CD8-positive, alpha-beta memory T cell (primary cell): Measurements from ENCODE around the gene RPL21. TPM values are rescaled to one million over a fixed set of nuclear protein-coding genes. Genes with fewer than 3 reads are reported as not detected.

Experiments used
- CTCF ChIA-PET: fragments of 350-600 bp; sonication (Branson Sonifier 250); formaldehyde crosslinking; loops from one replicate; lab custom pipeline; 2021; ENCODE audit warnings: antibody characterized with exemption; lab: Charles Lee
- POLR2A ChIA-PET: fragments of 350-600 bp; sonication (Branson Sonifier 250); formaldehyde crosslinking; loops from one replicate; lab custom pipeline; 2021; ENCODE audit warnings: antibody characterized with exemption; lab: Charles Lee
- DNase-seq, 5 donors: peaks; one replicate each; pipeline versions ENCODE4 v3.0.0 to v3.0.0-alpha.2; 2020 to 2022; ENCODE audit warnings: mixed read lengths in 1 of 5
- H3K27ac ChIP-seq: one replicate; pipeline ENCODE4 v1.7.0; 2013; ENCODE audit warnings: low read depth, mild to moderate bottlenecking, low read length, moderate library complexity
- H3K27me3 ChIP-seq: 2 replicates; pipeline ENCODE4 v1.7.0; 2013; ENCODE audit warnings: low read length, mild to moderate bottlenecking; ENCODE audit not compliant: insufficient read depth, poor library complexity, severe bottlenecking
- H3K36me3 ChIP-seq: 2 replicates; pipeline ENCODE4 v1.7.0; 2013; ENCODE audit warnings: mild to moderate bottlenecking, low read length, moderate library complexity; ENCODE audit not compliant: insufficient read depth
- H3K4me1 ChIP-seq: 2 replicates; pipeline ENCODE4 v1.7.0; 2013; ENCODE audit warnings: mild to moderate bottlenecking, low read length, moderate library complexity; ENCODE audit not compliant: insufficient read depth
- H3K4me3 ChIP-seq: 2 replicates; pipeline ENCODE4 v1.7.0; 2013; ENCODE audit warnings: mild to moderate bottlenecking, low read length
- H3K9me3 ChIP-seq: 2 replicates; pipeline ENCODE4 v1.7.0; 2013; ENCODE audit warnings: mild to moderate bottlenecking, low read length
- H3K27ac Mint-ChIP-seq, 8 donors: one replicate each; pipeline ENCODE4 v1.8.0; 2020 to 2021; ENCODE audit warnings: mixed read lengths in 8 of 8, mild to moderate bottlenecking in 6 of 8, inconsistent platforms in 3 of 8, moderate library complexity in 3 of 8
- H3K27me3 Mint-ChIP-seq, 2 donors: one replicate each; pipeline ENCODE4 v1.8.0; 2020 to 2021; ENCODE audit warnings: mixed read lengths in 2 of 2, mild to moderate bottlenecking in 1 of 2, moderate library complexity in 1 of 2
- H3K36me3 Mint-ChIP-seq, 3 donors: one replicate each; pipeline ENCODE4 v1.8.0; 2020 to 2021; ENCODE audit warnings: mixed read lengths in 3 of 3, inconsistent platforms in 1 of 3, mild to moderate bottlenecking in 1 of 3
- H3K4me1 Mint-ChIP-seq, 3 donors: one replicate each; pipeline ENCODE4 v1.8.0; 2020 to 2021; ENCODE audit warnings: mixed read lengths in 3 of 3, inconsistent platforms in 1 of 3, mild to moderate bottlenecking in 1 of 3
- H3K4me3 Mint-ChIP-seq, 7 donors: one replicate each; pipeline ENCODE4 v1.8.0; 2020 to 2021; ENCODE audit warnings: mixed read lengths in 7 of 7, mild to moderate bottlenecking in 6 of 7, moderate library complexity in 4 of 7, inconsistent platforms in 2 of 7
- H3K9me3 Mint-ChIP-seq, 5 donors: one replicate each; pipeline ENCODE4 v1.8.0; 2020 to 2022; ENCODE audit warnings: mixed read lengths in 5 of 5, mild to moderate bottlenecking in 3 of 5, moderate library complexity in 2 of 5, inconsistent platforms in 1 of 5
- polyA plus RNA-seq: library from polyadenylated mRNA; unstranded; fragments of 300-500 nt; fragmentation: Illumina TruSeq; gene quantifications from one replicate; pipeline ENCODE4 v1.2.3, GENCODE V29; 2021
- total RNA-seq, 2 experiments: library from RNA; stranded (reverse); gene quantifications; one replicate each; pipeline ENCODE4 v1.2.3, GENCODE V29; 2021

RPL21 gene
- total RNA-seq (1,000 to 10,000 TPM; 1,206 to 1,216 TPM), polyA plus RNA-seq (6,715 TPM)

DNA sequence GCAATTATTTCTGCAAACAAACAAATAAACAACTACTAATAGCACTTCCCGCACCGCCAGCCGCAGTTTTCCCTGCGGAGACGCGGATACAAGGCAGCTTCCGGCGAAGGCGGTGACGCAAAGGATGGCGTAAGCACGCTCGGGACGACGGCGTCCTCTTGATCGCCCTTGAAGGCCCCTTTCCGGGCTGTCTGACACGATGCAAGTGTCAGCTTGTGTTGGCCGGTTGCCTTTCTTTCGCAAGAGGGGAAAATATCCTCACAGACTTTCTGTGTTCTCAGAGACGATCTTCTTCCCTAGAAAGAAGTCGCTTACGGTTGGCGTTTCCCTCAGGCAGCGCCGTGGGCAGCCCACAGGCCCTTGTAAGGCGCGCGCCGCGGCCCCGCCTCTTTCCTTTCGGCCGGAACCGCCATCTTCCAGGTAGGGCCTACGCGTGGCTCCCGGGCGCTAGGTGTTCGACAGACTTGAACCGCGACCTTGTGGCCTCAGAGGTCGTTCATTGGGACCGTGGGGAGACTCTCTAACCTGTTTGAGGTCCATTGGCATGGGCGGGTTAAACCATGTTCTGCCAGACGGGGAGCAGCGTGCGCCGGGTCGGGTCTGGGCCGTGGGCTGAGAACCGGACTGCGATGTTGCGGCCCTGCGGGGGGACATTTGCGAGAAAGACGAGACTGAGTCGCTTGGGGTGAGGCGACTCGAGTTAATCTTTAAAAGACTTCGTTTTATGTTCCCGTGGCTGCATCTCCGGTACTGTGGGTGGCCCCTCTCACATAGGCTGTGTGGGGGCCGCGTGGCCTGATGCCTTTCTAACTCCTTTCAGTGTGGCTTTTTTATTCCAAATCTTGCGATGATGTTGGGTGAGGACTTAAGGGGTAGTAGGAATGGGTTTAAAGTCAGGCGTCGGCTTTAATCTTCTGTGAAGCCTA, at the start of gene RPL21:
Gene RPL21 (plus strand): TSS at position 393 of the 926 bp plus-strand sequence. CDS start 2,219 bp downstream, outside the sequence.
- CTCF ChIA-PET, result no interaction called here
- Histone ChIP-seq H3K4me3 (peak within 1 kb of the TSS; percentile 65), H3K27ac (peak within 1 kb of the TSS; percentile 97), H3K9me3 (no peaks in the 10 kb centered on the region), H3K27me3 (no peaks in the 10 kb centered on the region), H3K4me1 (peaks cover 42% of the 10 kb centered on the region), H3K36me3 (peaks cover 14% of the 10 kb centered on the region)
- peak within 1 kb of the TSS; percentile 92 to 99 (median 96) for H3K4me3 Mint-ChIP-seq
- H3K4me1 Mint-ChIP-seq, result peaks cover 43 to 63% (median 61%) of the 10 kb centered on the region in 3 donors
- peak; percentile 85 to 94 (median 92) for DNase-seq
- POLR2A ChIA-PET, result interaction anchor here (0.6 to 1.1 kb wide), 5 partner anchors 19 to 369 kb away, joined by 3 to 5 read pairs (median 3); partner anchors contain the start of genes LNX2 and RASL11A
- H3K36me3 Mint-ChIP-seq, result peaks cover 0 to 53% (median 10%) of the 10 kb centered on the region in 3 donors
- no peaks in the 10 kb centered on the region for H3K27me3 Mint-ChIP-seq
- no peaks in the 10 kb centered on the region for H3K9me3 Mint-ChIP-seq
- peak within 1 kb of the TSS; percentile 98 to 100 (median 100) for H3K27ac Mint-ChIP-seq

DNA sequence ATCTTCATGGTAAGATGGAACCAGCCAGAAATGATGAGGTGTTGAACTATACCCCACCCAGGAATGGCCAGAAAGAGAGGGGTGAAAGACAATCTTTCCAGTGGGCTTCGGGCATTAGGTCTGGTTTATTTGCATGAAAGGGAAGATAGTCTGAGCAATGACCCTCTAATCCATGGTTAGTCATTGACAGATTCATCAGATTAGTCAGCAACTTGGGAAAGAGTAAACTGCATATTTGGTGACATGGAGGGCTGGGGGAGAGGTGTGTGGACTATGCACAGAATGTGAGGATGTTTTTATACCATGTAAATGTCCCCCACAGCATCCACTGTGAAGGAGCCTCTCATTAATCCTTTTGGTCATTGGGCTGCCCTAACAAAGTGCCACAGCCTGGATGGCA, 49.7 kb upstream of the RPL21 start:
- Histone ChIP-seq H3K9me3 (no peaks in the 10 kb centered on the region), H3K36me3 (no peaks in the 10 kb centered on the region), H3K27ac (no peak overlapping the region), H3K27me3 (no peaks in the 10 kb centered on the region), H3K4me1 (no peaks in the 10 kb centered on the region), H3K4me3 (no peak overlapping the region)
- H3K27ac Mint-ChIP-seq, result no peak overlapping the region
- H3K27me3 Mint-ChIP-seq, result peaks cover 6 to 8% of the 10 kb centered on the region in 2 donors
- CTCF ChIA-PET, result no interaction called here
- no peak overlapping the region for H3K4me3 Mint-ChIP-seq
- peaks cover 0 to 6% (median 0%) of the 10 kb centered on the region in 5 donors for H3K9me3 Mint-ChIP-seq
- POLR2A ChIA-PET, result no interaction called here
- no peaks in the 10 kb centered on the region for H3K4me1 Mint-ChIP-seq
- peaks cover 0 to 15% (median 0%) of the 10 kb centered on the region in 3 donors for H3K36me3 Mint-ChIP-seq
- DNase-seq, result no peak

DNA sequence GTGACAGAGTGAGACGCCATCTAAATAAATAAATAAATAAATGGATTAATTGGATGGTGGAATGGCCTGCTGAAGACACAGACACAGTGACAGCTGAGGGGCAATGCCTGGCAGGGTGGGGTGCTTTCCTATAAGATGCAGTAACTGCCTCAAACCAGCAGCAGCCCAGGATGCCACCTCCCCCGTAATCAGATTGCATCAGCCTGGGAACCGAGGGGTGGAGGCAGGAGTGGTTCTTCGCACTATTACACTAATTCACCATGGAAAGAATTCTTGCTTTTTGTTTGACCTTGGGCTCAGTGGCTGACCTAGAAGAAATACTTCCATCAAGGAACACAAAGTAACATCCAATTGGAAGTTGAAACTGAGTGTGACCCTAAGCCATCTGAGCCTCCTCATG, 48.2 kb upstream of the RPL21 start:
- Histone ChIP-seq H3K27me3 (no peaks in the 10 kb centered on the region), H3K27ac (no peak overlapping the region), H3K4me3 (no peak overlapping the region), H3K9me3 (no peaks in the 10 kb centered on the region), H3K36me3 (no peaks in the 10 kb centered on the region), H3K4me1 (no peaks in the 10 kb centered on the region)
- Mint-ChIP-seq H3K4me3 (no peak overlapping the region), H3K27ac (no peak overlapping the region), H3K4me1 (no peaks in the 10 kb centered on the region), H3K27me3 (peaks cover 0 to 7% of the 10 kb centered on the region in 2 donors), H3K9me3 (peaks cover 0 to 2% (median 0%) of the 10 kb centered on the region in 5 donors), H3K36me3 (peaks cover 0 to 7% (median 0%) of the 10 kb centered on the region in 3 donors)
- no peak for DNase-seq
- POLR2A ChIA-PET, result no interaction called here
- CTCF ChIA-PET, result interaction anchor here (1.7 kb wide), 1 partner anchor 218 kb away, joined by 11 read pairs; no protein-coding TSS in a partner anchor

DNA sequence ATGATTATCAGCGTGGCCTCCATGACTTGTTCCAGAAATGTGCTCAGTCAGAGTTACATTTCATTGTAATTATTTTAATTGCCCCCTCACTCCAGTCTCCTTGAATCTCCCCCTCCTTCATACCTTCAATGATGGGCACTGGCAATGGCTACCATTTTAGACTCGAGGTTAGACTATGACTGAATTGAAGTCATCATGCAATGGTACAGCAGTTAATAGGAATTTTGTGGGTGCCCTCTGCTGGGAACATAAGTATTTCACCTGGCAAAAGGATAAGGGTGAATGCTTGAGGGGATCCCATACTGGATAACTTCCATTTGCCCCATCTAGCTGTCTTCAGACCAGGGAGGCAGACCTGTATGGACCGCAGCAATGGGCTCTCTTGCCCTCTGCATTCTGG, 47.5 kb upstream of the RPL21 start:
- Histone ChIP-seq H3K4me3 (no peak overlapping the region), H3K4me1 (no peaks in the 10 kb centered on the region), H3K27me3 (no peaks in the 10 kb centered on the region), H3K36me3 (no peaks in the 10 kb centered on the region), H3K9me3 (no peaks in the 10 kb centered on the region), H3K27ac (no peak overlapping the region)
- Mint-ChIP-seq H3K27me3 (peaks cover 0 to 4% of the 10 kb centered on the region in 2 donors), H3K4me1 (no peaks in the 10 kb centered on the region), H3K4me3 (no peak overlapping the region), H3K27ac (no peak overlapping the region), H3K9me3 (peaks cover 0 to 5% (median 0%) of the 10 kb centered on the region in 5 donors), H3K36me3 (peaks cover 0 to 4% (median 0%) of the 10 kb centered on the region in 3 donors)
- ChIA-PET CTCF (interaction anchor here (1.7 kb wide), 1 partner anchor 219 kb away, joined by 11 read pairs; no protein-coding TSS in a partner anchor), POLR2A (no interaction called here)
- no peak for DNase-seq

DNA sequence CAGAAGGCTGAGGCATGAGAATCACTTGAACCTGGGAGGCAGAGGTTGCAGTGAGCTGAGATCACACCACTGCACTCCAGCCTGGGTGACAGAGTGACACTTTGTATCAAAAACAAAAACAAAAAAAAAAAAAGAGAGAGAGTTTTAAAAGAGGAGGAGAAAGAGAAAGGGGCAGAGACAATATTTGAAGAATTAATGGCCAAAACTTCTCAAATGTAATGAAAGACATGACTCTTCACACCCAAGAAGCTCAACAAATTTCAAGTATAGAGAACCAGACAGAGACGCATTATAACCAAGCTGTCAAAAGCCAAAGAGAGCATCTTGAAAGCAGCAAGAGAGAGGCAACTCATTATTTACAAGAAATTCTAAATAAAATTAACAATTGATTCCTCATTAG, 42.8 kb upstream of the RPL21 start:
- ChIA-PET POLR2A (no interaction called here), CTCF (interaction anchor here (1.0 kb wide), 1 partner anchor 224 kb away, joined by 5 read pairs; no protein-coding TSS in a partner anchor)
- no peaks in the 10 kb centered on the region for H3K36me3 ChIP-seq
- Mint-ChIP-seq H3K4me1 (peaks cover 0 to 8% (median 6%) of the 10 kb centered on the region in 3 donors), H3K36me3 (peaks cover 0 to 5% (median 2%) of the 10 kb centered on the region in 3 donors), H3K9me3 (peaks cover 0 to 5% (median 0%) of the 10 kb centered on the region in 5 donors), H3K27me3 (peaks cover 0 to 3% of the 10 kb centered on the region in 2 donors), H3K27ac (no peak overlapping the region), H3K4me3 (no peak overlapping the region)
- H3K27ac ChIP-seq, result no peak overlapping the region
- no peaks in the 10 kb centered on the region for H3K27me3 ChIP-seq
- H3K9me3 ChIP-seq, result no peaks in the 10 kb centered on the region
- no peak overlapping the region for H3K4me3 ChIP-seq
- DNase-seq, result no peak
- H3K4me1 ChIP-seq, result no peaks in the 10 kb centered on the region

DNA sequence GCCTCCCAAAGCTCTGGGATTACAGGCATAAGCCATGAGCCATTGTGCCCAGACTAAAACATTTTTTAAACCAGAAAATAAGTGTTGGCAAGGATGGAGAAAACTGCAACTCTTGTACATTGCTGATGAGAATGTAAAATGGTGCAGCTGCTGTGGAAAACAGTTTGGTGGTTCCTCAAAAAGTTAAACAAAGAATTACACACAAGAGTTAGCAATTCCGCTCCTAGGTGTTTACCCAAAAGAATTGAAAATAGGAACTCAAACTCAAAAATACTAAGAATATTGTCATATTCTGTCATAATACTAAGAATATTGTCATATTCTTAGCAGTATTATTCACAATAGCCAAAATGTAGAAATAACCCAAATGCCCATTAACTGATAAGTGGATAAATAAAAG, 40.1 kb upstream of the RPL21 start:
- H3K4me1 Mint-ChIP-seq, result peaks cover 0 to 8% (median 6%) of the 10 kb centered on the region in 3 donors
- Histone ChIP-seq H3K36me3 (no peaks in the 10 kb centered on the region), H3K4me1 (no peaks in the 10 kb centered on the region), H3K27ac (no peak overlapping the region), H3K9me3 (no peaks in the 10 kb centered on the region), H3K4me3 (no peak overlapping the region), H3K27me3 (no peaks in the 10 kb centered on the region)
- ChIA-PET CTCF (no interaction called here), POLR2A (no interaction called here)
- H3K27me3 Mint-ChIP-seq, result peaks cover 0 to 2% of the 10 kb centered on the region in 2 donors
- no peak for DNase-seq
- peaks cover 0 to 5% (median 0%) of the 10 kb centered on the region in 5 donors for H3K9me3 Mint-ChIP-seq
- no peak overlapping the region for H3K4me3 Mint-ChIP-seq
- H3K27ac Mint-ChIP-seq, result no peak overlapping the region
- peaks cover 0 to 16% (median 2%) of the 10 kb centered on the region in 3 donors for H3K36me3 Mint-ChIP-seq

DNA sequence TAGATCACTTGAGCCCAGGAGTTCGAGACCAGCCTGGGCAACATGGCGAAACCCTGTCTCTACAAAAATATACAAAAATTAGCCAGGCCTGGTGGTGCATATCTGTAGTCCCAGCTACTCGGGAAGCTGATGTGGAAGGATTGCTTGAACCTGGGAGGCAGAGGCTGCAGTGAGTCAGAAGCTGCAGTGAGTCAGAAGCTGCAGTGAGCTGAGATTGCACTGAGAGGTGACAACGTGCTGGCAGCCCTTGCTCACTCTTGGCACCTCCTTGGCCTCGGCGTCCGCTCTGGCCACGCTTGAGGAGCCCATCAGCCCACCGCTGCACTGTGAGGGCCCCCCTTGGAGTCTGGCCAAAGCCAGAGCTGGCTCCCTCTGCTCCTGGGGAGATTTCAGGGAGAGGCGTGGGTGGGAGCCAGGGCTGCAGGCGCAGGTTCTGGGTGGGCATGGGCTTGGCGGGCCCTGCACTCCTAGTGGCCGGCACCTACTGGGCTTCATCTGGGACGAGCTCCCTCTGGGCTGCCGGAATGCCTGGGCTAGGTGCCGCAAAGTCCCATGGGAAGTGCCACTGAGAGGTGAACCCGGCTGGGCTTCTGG, 39.5 kb upstream of the RPL21 start:
- Mint-ChIP-seq H3K9me3 (peaks cover 0 to 5% (median 0%) of the 10 kb centered on the region in 5 donors), H3K4me1 (peaks cover 0 to 8% (median 6%) of the 10 kb centered on the region in 3 donors), H3K27me3 (peaks cover 0 to 2% of the 10 kb centered on the region in 2 donors), H3K36me3 (peaks cover 0 to 16% (median 2%) of the 10 kb centered on the region in 3 donors), H3K4me3 (no peak overlapping the region), H3K27ac (no peak overlapping the region)
- no peaks in the 10 kb centered on the region for H3K4me1 ChIP-seq
- H3K27ac ChIP-seq, result no peak overlapping the region
- no peaks in the 10 kb centered on the region for H3K36me3 ChIP-seq
- ChIA-PET POLR2A (no interaction called here), CTCF (no interaction called here)
- DNase-seq, result no peak
- H3K9me3 ChIP-seq, result no peaks in the 10 kb centered on the region
- no peak overlapping the region for H3K4me3 ChIP-seq
- no peaks in the 10 kb centered on the region for H3K27me3 ChIP-seq
